Hepatocyte (in vitro differentiated cells): ENCODE results near the gene SRGAP2B. TPM values are rescaled to one million over a fixed set of nuclear protein-coding genes. Genes with fewer than 3 reads are reported as not detected.
"Not testable (repeated sequence)": the region's sequence is repeated elsewhere in the genome, so short reads cannot be mapped to it uniquely, and the experiment has no call there.

Experiments
- DNase-seq: peaks from one replicate; pipeline ENCODE4 v3.0.0-alpha.2; 2016; ENCODE audit warnings: low spot score
- H2AFZ ChIP-seq: fragments of 200-600 bp; sonication (generic); 2 replicates; pipeline ENCODE4 v1.6.0; 2016; ENCODE audit warnings: antibody characterized with exemption, mild to moderate bottlenecking
- H3K27ac ChIP-seq: fragments of 200-600 bp; sonication (generic); 2 replicates; pipeline ENCODE4 v1.5.1; 2016; ENCODE audit warnings: mild to moderate bottlenecking
- H3K27me3 ChIP-seq: fragments of 200-600 bp; sonication (generic); 2 replicates; pipeline ENCODE4 v1.6.1; 2016
- H3K36me3 ChIP-seq: fragments of 200-600 bp; sonication (generic); replicated peaks from 2 replicates; pipeline ENCODE4 v1.5.1; 2016; ENCODE audit warnings: low read depth; ENCODE audit not compliant: insufficient read depth
- H3K4me1 ChIP-seq: fragments of 200-600 bp; sonication (generic); 2 replicates; pipeline ENCODE4 v1.5.1; 2016; ENCODE audit warnings: mild to moderate bottlenecking, moderate library complexity; ENCODE audit not compliant: insufficient read depth
- H3K4me2 ChIP-seq: fragments of 200-600 bp; sonication (generic); 2 replicates; pipeline ENCODE4 v1.6.0; 2016
- H3K4me3 ChIP-seq: fragments of 200-600 bp; sonication (generic); 2 replicates; pipeline ENCODE4 v1.5.1; 2016; ENCODE audit warnings: mild to moderate bottlenecking
- H3K79me2 ChIP-seq: fragments of 200-600 bp; sonication (generic); 2 replicates; pipeline ENCODE4 v1.6.0; 2017; ENCODE audit warnings: mild to moderate bottlenecking
- H3K9me2 ChIP-seq: fragments of 200-600 bp; sonication (generic); replicated peaks from 2 replicates; pipeline ENCODE4 v1.6.0; 2017; ENCODE audit warnings: mild to moderate bottlenecking; ENCODE audit not compliant: insufficient read depth
- H3K9me3 ChIP-seq: fragments of 200-600 bp; sonication (generic); 2 replicates; pipeline ENCODE4 v1.5.1; 2016; ENCODE audit warnings: low read depth, mild to moderate bottlenecking
- H4K20me1 ChIP-seq: fragments of 200-600 bp; sonication (generic); 2 replicates; pipeline ENCODE4 v1.6.0; 2016; ENCODE audit warnings: mild to moderate bottlenecking; ENCODE audit not compliant: insufficient read depth, poor library complexity, severe bottlenecking
- WGBS: methylation state at CpG from one replicate; pipeline ENCODE4 v1.1.6; 2016; ENCODE audit warnings: low lambda C conversion rate; ENCODE audit errors: missing lambda C conversion rate; 5-methylcytosine and 5-hydroxymethylcytosine counted together
- polyA plus RNA-seq: library from polyadenylated mRNA; unstranded; fragments of >200 nt; fragmentation: Nextera tagmentation; extraction: Ambion mirVana; gene quantifications from 2 replicates; pipeline ENCODE4 v1.2.1, GENCODE V29; 2016
- total RNA-seq: library from RNA; depleted of rRNA; stranded (reverse); fragments of >200 nt; gene quantifications from 2 replicates; pipeline ENCODE4 v1.2.3, GENCODE V29; 2014

The SRGAP2B gene
- total and polyA plus RNA-seq, 2 experiments from 2014 or later: 7.1 to 9.0 TPM

GRCh38 chr1:145123062-145123395, 27.9 kb upstream of the SRGAP2B start:
- not testable (repeated sequence) for H4K20me1 ChIP-seq, H3K27me3 ChIP-seq, H3K4me3 ChIP-seq, DNase-seq, H3K27ac ChIP-seq, H3K9me3 ChIP-seq, H3K36me3 ChIP-seq, H3K79me2 ChIP-seq, H3K4me2 ChIP-seq, H2AFZ ChIP-seq, H3K9me2 ChIP-seq, H3K4me1 ChIP-seq
- no CpG with 5 or more reads among the region's 1 CpG for WGBS

DNA sequence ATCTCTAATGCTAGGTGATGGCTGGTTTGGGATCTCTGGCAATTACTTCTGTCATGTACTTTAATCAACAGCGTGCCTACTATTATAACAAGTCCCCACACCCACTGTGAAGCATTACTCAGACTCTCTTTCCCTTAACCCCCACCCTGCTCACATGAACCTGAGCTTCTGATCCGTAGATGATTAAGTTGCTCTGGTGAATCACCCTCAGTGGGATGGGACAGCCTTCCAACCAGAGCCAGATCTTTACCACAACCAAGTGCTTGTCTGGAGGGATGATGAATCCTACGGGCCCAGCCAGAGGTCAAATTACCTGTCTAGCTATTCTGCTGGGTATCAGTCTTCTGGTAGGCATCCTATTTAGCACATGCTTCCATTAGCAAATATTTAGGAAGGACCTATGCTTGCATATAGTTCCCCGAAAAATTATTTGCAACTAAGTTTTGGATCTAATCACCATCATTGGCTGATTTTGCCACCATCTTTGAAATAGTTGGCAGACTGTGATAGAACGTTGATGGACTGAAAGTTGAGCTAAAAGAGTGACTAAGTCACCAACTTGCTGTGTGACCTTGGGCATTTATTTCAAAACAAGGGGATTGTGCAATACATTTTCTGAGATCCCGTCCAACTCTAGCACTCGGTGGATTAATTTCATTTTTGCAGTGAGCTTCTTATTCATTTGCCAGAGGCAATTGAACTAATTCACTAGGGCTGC, 27.4 kb upstream of the SRGAP2B start:
- H3K79me2 ChIP-seq, H3K27ac ChIP-seq, H3K36me3 ChIP-seq, H3K27me3 ChIP-seq, H3K4me2 ChIP-seq, DNase-seq, H2AFZ ChIP-seq, H3K4me3 ChIP-seq, H3K4me1 ChIP-seq, H3K9me3 ChIP-seq, H3K9me2 ChIP-seq, H4K20me1 ChIP-seq: not testable (repeated sequence)
- WGBS: no CpG with 5 or more reads among the region's 7 CpGs

DNA sequence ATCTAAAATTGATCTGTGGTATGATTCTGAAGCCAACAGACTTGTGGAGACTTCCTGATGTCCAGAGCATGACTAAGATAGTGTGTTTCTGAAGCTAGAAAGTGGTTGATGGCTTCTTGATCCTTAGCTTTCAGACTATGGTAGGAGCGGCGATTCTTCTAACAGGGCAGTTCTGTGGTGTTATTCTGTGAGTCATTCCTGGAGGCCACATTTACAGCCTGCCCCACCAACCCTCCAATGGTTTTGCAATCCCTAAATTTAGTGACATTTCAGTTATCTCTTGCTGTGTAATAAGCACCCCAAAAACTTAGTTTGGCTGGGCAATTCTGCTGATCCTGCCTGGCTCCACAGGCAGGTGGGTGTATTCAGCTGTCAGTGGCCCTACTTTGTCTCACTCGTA, 24.7 kb upstream of the SRGAP2B start:
- not testable (repeated sequence) for H3K27ac ChIP-seq, DNase-seq, H3K4me1 ChIP-seq

GRCh38 chr1:145115587-145116493, 20.7 kb upstream of the SRGAP2B start:
- H3K9me3 ChIP-seq, H3K9me2 ChIP-seq: not testable (repeated sequence)
- no CpG with 5 or more reads among the region's 6 CpGs for WGBS

More for the DNA sequence above, 24.7 kb upstream of the SRGAP2B start:
- not testable (repeated sequence) for H3K27me3 ChIP-seq, H3K4me2 ChIP-seq, H3K36me3 ChIP-seq, H3K79me2 ChIP-seq, H2AFZ ChIP-seq, H3K9me2 ChIP-seq, H3K9me3 ChIP-seq, H4K20me1 ChIP-seq, H3K4me3 ChIP-seq
- no CpG with 5 or more reads among the region's 3 CpGs for WGBS

GRCh38 chr1:145114560-145115057, 19.5 kb upstream of the SRGAP2B start:
- H3K4me3 ChIP-seq, H3K9me2 ChIP-seq, H2AFZ ChIP-seq, H4K20me1 ChIP-seq, H3K4me2 ChIP-seq, H3K27me3 ChIP-seq, H3K4me1 ChIP-seq, DNase-seq, H3K79me2 ChIP-seq, H3K27ac ChIP-seq, H3K36me3 ChIP-seq, H3K9me3 ChIP-seq: not testable (repeated sequence)
- no CpG with 5 or more reads among the region's 1 CpG for WGBS

More at GRCh38 chr1:145115587-145116493, 20.7 kb upstream of the SRGAP2B start:
- not testable (repeated sequence) for H3K79me2 ChIP-seq, H4K20me1 ChIP-seq, H3K4me3 ChIP-seq, H2AFZ ChIP-seq, H3K4me1 ChIP-seq, H3K36me3 ChIP-seq, H3K4me2 ChIP-seq, DNase-seq, H3K27me3 ChIP-seq, H3K27ac ChIP-seq

GRCh38 chr1:145112703-145113102, 17.6 kb upstream of the SRGAP2B start:
- not testable (repeated sequence) for H2AFZ ChIP-seq, H3K36me3 ChIP-seq, H3K9me2 ChIP-seq, H3K27ac ChIP-seq, H3K4me3 ChIP-seq, H3K4me2 ChIP-seq, H3K79me2 ChIP-seq, H3K27me3 ChIP-seq, H3K9me3 ChIP-seq, H4K20me1 ChIP-seq, H3K4me1 ChIP-seq, DNase-seq
- WGBS: no CpG with 5 or more reads among the region's 3 CpGs

GRCh38 chr1:145111674-145112073, 16.5 kb upstream of the SRGAP2B start:
- not testable (repeated sequence) for H3K27me3 ChIP-seq, H3K27ac ChIP-seq, H3K4me3 ChIP-seq, H3K9me3 ChIP-seq, H4K20me1 ChIP-seq, DNase-seq, H3K9me2 ChIP-seq, H3K4me2 ChIP-seq, H3K36me3 ChIP-seq, H2AFZ ChIP-seq, H3K79me2 ChIP-seq, H3K4me1 ChIP-seq
- no CpG with 5 or more reads among the region's 3 CpGs for WGBS

- not testable (repeated sequence) for H4K20me1 ChIP-seq, DNase-seq
- WGBS: no CpG with 5 or more reads among the region's 2 CpGs
Measured at GRCh38 chr1:145103294-145103693, 8.2 kb upstream of the SRGAP2B start.

GRCh38 chr1:145101725-145102124, 6.6 kb upstream of the SRGAP2B start:
- not testable (repeated sequence) for H3K36me3 ChIP-seq, DNase-seq, H3K9me2 ChIP-seq, H2AFZ ChIP-seq, H3K27ac ChIP-seq, H3K4me3 ChIP-seq, H3K9me3 ChIP-seq, H3K79me2 ChIP-seq, H3K4me1 ChIP-seq, H3K27me3 ChIP-seq, H4K20me1 ChIP-seq, H3K4me2 ChIP-seq
- no CpG with 5 or more reads among the region's 1 CpG for WGBS

More at GRCh38 chr1:145103294-145103693, 8.2 kb upstream of the SRGAP2B start:
- H3K27ac ChIP-seq, H2AFZ ChIP-seq, H3K9me2 ChIP-seq, H3K4me2 ChIP-seq, H3K27me3 ChIP-seq, H3K79me2 ChIP-seq, H3K9me3 ChIP-seq, H3K4me1 ChIP-seq, H3K4me3 ChIP-seq, H3K36me3 ChIP-seq: not testable (repeated sequence)
